ENCODE data around the gene TRMT112.

TRMT112 gene

GRCh38 chr11:64268025-64268892 lies 49.1 kb downstream of the TRMT112 start:
- DNase-seq, result no peak

- DNase-seq, result no peak
Observed at GRCh38 chr11:64267207-64267945, 50.0 kb downstream of the TRMT112 start.

Measured in activated gamma-delta T cell treated with Interleukin-2 at 50 U/mL for 16 hours (primary cell).